B cell (primary cell): ENCODE results near the gene MGAT5. TPM values are rescaled to one million over a fixed set of nuclear protein-coding genes. Genes with fewer than 3 reads are reported as not detected.

Experiments
- ATAC-seq: fragments of 200-7000 bp; cut with Tn5 transposase; one replicate; pipeline ENCODE4 v1.10.0; 2021; ENCODE audit warnings: low read depth, mild to moderate bottlenecking, moderate number of reproducible peaks, moderate library complexity
- CTCF ChIA-PET: fragments of 350-600 bp; sonication (Branson Sonifier 250); formaldehyde crosslinking; loops from one replicate; lab custom pipeline; 2021; ENCODE audit warnings: antibody characterized with exemption, inconsistent platforms; lab: Charles Lee
- POLR2A ChIA-PET: fragments of 350-600 bp; sonication (Branson Sonifier 250); formaldehyde crosslinking; loops from one replicate; lab custom pipeline; 2021; ENCODE audit warnings: antibody characterized with exemption; lab: Charles Lee
- DNase-seq: peaks from one replicate; pipeline ENCODE4 v3.0.0; 2013
- H2AFZ ChIP-seq: 2 replicates; pipeline ENCODE4 v1.6.1; 2012; ENCODE audit warnings: mild to moderate bottlenecking, low read depth, low read length; ENCODE audit not compliant: insufficient read depth, poor library complexity, severe bottlenecking
- H3K27ac ChIP-seq, 2 donors: 1 replicate in 1 of 2; 2 replicates in 1 of 2; pipeline ENCODE4 v1.5.1; 2012 to 2013; ENCODE audit warnings: low read length in 2 of 2, mild to moderate bottlenecking in 2 of 2, moderate library complexity in 1 of 2
- H3K27me3 ChIP-seq, 4 experiments: fragments of 200-600 bp in 1 of 4; sonication (generic) in 1 of 4; replicated peaks in 1 of 4; 1 replicate in 2 of 4; 2 replicates in 2 of 4; pipeline versions ENCODE4 v1.6.1 to v1.7.0; 2013 to 2016; ENCODE audit warnings: low read length in 3 of 4, mild to moderate bottlenecking in 2 of 4, mixed read lengths in 1 of 4, moderate library complexity in 1 of 4; ENCODE audit not compliant: insufficient read depth in 4 of 4, control insufficient read depth in 3 of 4; ENCODE audit errors: control extremely low read depth in 1 of 4
- H3K36me3 ChIP-seq, 2 experiments: replicated peaks in 1 of 2; 1 replicate in 1 of 2; 2 replicates in 1 of 2; pipeline versions ENCODE4 v1.6.1 to v1.7.1; 2013; ENCODE audit warnings: low read length in 1 of 2; ENCODE audit not compliant: insufficient read depth in 2 of 2, control insufficient read depth in 1 of 2; ENCODE audit errors: control extremely low read depth in 1 of 2, extremely low read depth in 1 of 2
- H3K4me1 ChIP-seq, 2 donors: fragments of 200-600 bp in 1 of 2; sonication (generic) in 1 of 2; 1 replicate in 1 of 2; 2 replicates in 1 of 2; pipeline versions ENCODE4 v1.5.1 to v1.6.1; 2013 to 2017; ENCODE audit warnings: low read length in 2 of 2; ENCODE audit not compliant: control insufficient read depth in 2 of 2, insufficient read depth in 2 of 2
- H3K4me2 ChIP-seq: replicated peaks from 2 replicates; pipeline ENCODE3; 2012; ENCODE audit warnings: mild to moderate bottlenecking, low read depth, low read length; ENCODE audit not compliant: poor library complexity, severe bottlenecking
- H3K4me3 ChIP-seq, 5 experiments: fragments of 200-600 bp in 1 of 5; sonication (generic) in 1 of 5; 1 replicate in 3 of 5; 2 replicates in 2 of 5; pipeline versions ENCODE4 v1.5.1 to v1.7.0; 2011 to 2016; ENCODE audit warnings: low read length in 4 of 5, mild to moderate bottlenecking in 4 of 5, low read depth in 2 of 5, control low read depth in 1 of 5, moderate library complexity in 1 of 5; ENCODE audit not compliant: insufficient read depth in 1 of 5; ENCODE audit errors: control extremely low read depth in 1 of 5, extremely low read depth in 1 of 5
- H3K79me2 ChIP-seq: fragments of 200-600 bp; sonication (generic); one replicate; pipeline ENCODE4 v1.6.0; 2016; ENCODE audit warnings: low read length; ENCODE audit not compliant: control insufficient read depth, insufficient read depth
- H3K9ac ChIP-seq: fragments of 200-600 bp; sonication (generic); 2 replicates; pipeline ENCODE4 v1.6.1; 2017; ENCODE audit warnings: mild to moderate bottlenecking, low read length, moderate library complexity
- H3K9me3 ChIP-seq, 3 donors: one replicate each; pipeline versions ENCODE4 v1.6.1 to v1.7.1; 2013; ENCODE audit warnings: low read length in 2 of 3; ENCODE audit not compliant: control insufficient read depth in 2 of 3, insufficient read depth in 1 of 3; ENCODE audit errors: control extremely low read depth in 1 of 3
- H4K20me1 ChIP-seq: 2 replicates; pipeline ENCODE4 v1.6.0; 2012; ENCODE audit warnings: mild to moderate bottlenecking, low read length; ENCODE audit not compliant: insufficient read depth, control insufficient read depth, poor library complexity, severe bottlenecking
- H3K27ac Mint-ChIP-seq: one replicate; pipeline ENCODE4 v1.8.0; 2021; ENCODE audit warnings: mixed read lengths
- H3K27me3 Mint-ChIP-seq: one replicate; pipeline ENCODE4 v1.8.0; 2021; ENCODE audit warnings: mixed read lengths
- H3K4me1 Mint-ChIP-seq: one replicate; pipeline ENCODE4 v1.8.0; 2021; ENCODE audit warnings: mixed read lengths
- H3K4me3 Mint-ChIP-seq: one replicate; pipeline ENCODE4 v1.8.0; 2021; ENCODE audit warnings: mixed read lengths
- H3K9me3 Mint-ChIP-seq: one replicate; pipeline ENCODE4 v1.8.0; 2022; ENCODE audit warnings: mixed read lengths; ENCODE audit not compliant: insufficient read depth
- EZH2 ChIP-seq: IDR thresholded peaks from 2 replicates; pipeline ENCODE4 v1.6.1; 2012; ENCODE audit warnings: borderline replicate concordance, low read depth, mild to moderate bottlenecking, moderate library complexity, low read length; ENCODE audit not compliant: insufficient read depth, poor library complexity, severe bottlenecking
- WGBS: methylation state at CpG from one replicate; pipeline ENCODE4 v1.1.5; 2013; ENCODE audit warnings: missing lambda C conversion rate; ENCODE audit not compliant: insufficient coverage; 5-methylcytosine and 5-hydroxymethylcytosine counted together
- intact Hi-C: fragments of 100-400 bp; cut with micrococcal nuclease; formaldehyde crosslinking; loops from one replicate; pipeline ENCODE4 v1.10.0; 2022
- polyA plus RNA-seq: library from polyadenylated mRNA; depleted of rRNA; stranded (reverse); fragments of >200 nt; gene quantifications from 2 replicates; pipeline ENCODE4 v1.2.3, GENCODE V29; 2012
- total RNA-seq, 2 donors: library from RNA; stranded (reverse); fragments of 120-200 nt in 1 of 2; gene quantifications; 1 replicate in 1 of 2; 2 replicates in 1 of 2; pipeline versions ENCODE4 v1.2.3 to v1.2.4, GENCODE V29; 2013 to 2022
- TF ChIP-seq, protein P1 (sequence below): fragments of 200-600 bp; IDR thresholded peaks from one replicate; pipeline ENCODE4 v1.8.0; 2022; ENCODE audit warnings: antibody characterized with exemption, mild to moderate bottlenecking

MGAT5 gene
- total and polyA plus RNA-seq, 2 donors (not counting 1 experiment from before 2014, with no cell fraction given): 27.2 to 184 TPM

DNA sequence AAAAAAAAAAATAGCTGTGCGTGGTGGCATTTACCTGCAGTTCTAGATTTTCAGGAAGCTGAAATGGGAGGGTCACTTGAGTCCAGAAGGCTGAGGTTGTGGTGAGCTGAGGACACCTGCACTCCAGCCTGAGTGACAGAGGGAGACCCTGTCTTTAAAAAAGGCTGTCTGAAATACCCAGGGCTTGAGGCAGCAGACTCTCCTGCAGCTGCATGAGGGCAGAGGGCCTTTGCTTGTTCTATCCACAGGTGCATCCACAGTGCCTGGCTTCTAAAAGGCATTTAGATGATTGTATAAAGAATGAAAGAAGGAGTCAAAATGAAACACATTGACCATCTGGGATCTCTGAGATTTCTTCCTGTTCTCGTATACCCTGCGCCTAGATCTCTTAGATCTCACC lies 152.9 kb downstream of the MGAT5 start:
- H3K27me3 Mint-ChIP-seq: no peaks in the 10 kb centered on the region
- POLR2A ChIA-PET: no interaction called here
- DNase-seq: no peak
- ATAC-seq: no peak
- Histone ChIP-seq H3K4me1 (peaks cover 39 to 46% of the 10 kb centered on the region in 2 donors), H3K9me3 (no peaks in the 10 kb centered on the region), H3K36me3 (peaks cover 0 to 55% of the 10 kb centered on the region in 2 experiments), H2AFZ (no peak overlapping the region), H3K4me2 (no peak overlapping the region), H3K27ac (peak overlapping the region in 1 of 2 donors; percentile 61), H4K20me1 (peaks cover 18% of the 10 kb centered on the region), H3K79me2 (peaks cover 33% of the 10 kb centered on the region), H3K27me3 (no peaks in the 10 kb centered on the region), H3K9ac (no peak overlapping the region), H3K4me3 (no peak overlapping the region)
- intact Hi-C loops: no loop called here
- H3K9me3 Mint-ChIP-seq: no peaks in the 10 kb centered on the region
- H3K4me1 Mint-ChIP-seq: peaks cover 54% of the 10 kb centered on the region
- H3K4me3 Mint-ChIP-seq: no peak overlapping the region
- TF ChIP-seq EZH2: no peak
- TF ChIP-seq, protein P1, sequence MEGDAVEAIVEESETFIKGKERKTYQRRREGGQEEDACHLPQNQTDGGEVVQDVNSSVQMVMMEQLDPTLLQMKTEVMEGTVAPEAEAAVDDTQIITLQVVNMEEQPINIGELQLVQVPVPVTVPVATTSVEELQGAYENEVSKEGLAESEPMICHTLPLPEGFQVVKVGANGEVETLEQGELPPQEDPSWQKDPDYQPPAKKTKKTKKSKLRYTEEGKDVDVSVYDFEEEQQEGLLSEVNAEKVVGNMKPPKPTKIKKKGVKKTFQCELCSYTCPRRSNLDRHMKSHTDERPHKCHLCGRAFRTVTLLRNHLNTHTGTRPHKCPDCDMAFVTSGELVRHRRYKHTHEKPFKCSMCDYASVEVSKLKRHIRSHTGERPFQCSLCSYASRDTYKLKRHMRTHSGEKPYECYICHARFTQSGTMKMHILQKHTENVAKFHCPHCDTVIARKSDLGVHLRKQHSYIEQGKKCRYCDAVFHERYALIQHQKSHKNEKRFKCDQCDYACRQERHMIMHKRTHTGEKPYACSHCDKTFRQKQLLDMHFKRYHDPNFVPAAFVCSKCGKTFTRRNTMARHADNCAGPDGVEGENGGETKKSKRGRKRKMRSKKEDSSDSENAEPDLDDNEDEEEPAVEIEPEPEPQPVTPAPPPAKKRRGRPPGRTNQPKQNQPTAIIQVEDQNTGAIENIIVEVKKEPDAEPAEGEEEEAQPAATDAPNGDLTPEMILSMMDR: no peak
- 54% methylated on average over 3 of the region's 3 CpGs for WGBS
- CTCF ChIA-PET: interaction anchor here (0.8 to 1.6 kb wide), 6 partner anchors 10 to 522 kb away, joined by 3 to 7 read pairs (median 3); no protein-coding TSS in a partner anchor
- peak overlapping the region; percentile 79 for H3K27ac Mint-ChIP-seq

DNA sequence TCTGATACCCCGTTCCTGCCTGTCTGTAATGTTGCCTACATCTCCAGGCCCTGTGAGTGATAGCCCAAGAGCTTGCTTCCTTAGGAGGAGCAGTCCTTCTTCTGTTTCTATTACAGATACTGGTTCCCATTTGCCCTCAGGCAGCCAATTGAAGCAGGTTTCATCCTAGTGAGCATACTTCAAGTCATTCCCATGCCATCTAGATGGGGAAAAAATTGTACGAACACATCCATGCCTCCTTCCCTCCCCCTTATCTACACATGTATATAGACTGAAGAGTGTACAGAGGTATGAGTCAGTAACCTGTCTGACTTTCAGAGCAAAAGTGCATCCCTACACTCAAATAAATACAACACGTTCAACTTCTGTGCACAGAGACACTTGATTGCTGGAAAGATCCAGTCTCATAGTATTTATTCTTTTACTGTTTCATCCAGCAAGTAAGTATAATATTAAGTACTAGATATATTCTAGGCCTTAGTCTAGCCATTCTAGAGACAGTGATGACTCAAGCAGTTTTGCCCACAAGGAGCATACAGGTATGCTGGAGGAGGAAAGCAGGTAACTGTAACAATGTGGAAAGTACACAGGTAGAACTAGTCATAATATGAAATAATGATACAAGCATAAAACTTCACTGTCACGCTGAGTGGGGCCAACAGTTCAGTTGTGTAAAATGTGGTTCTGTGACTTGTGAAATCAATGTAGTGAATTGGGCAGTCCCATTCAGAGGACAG lies 153.4 kb downstream of the MGAT5 start:
- no peaks in the 10 kb centered on the region for H3K9me3 Mint-ChIP-seq
- H3K27me3 Mint-ChIP-seq: no peaks in the 10 kb centered on the region
- H3K4me1 Mint-ChIP-seq: peaks cover 60% of the 10 kb centered on the region
- no peak for ATAC-seq
- peak overlapping the region in 1 of 2 donors; percentile 74 for H3K27ac ChIP-seq
- no peak overlapping the region for H3K9ac ChIP-seq
- CTCF ChIA-PET: interaction anchor here (0.8 to 1.6 kb wide), 5 partner anchors 11 to 523 kb away, joined by 3 to 7 read pairs (median 3); no protein-coding TSS in a partner anchor
- H3K4me1 ChIP-seq: peaks cover 44 to 52% of the 10 kb centered on the region in 2 donors
- no peak overlapping the region for H3K4me3 Mint-ChIP-seq
- H3K4me2 ChIP-seq: no peak overlapping the region
- H3K27me3 ChIP-seq: no peaks in the 10 kb centered on the region
- peak overlapping the region; percentile 79 for H3K27ac Mint-ChIP-seq
- POLR2A ChIA-PET: no interaction called here
- peaks cover 20% of the 10 kb centered on the region for H4K20me1 ChIP-seq
- H3K36me3 ChIP-seq: peaks cover 0 to 55% of the 10 kb centered on the region in 2 experiments
- TF ChIP-seq, protein P1: no peak
- TF ChIP-seq EZH2: no peak
- H3K79me2 ChIP-seq: peaks cover 36% of the 10 kb centered on the region
- no peak for DNase-seq
- H2AFZ ChIP-seq: no peak overlapping the region
- intact Hi-C loops: no loop called here
- H3K9me3 ChIP-seq: no peaks in the 10 kb centered on the region
- WGBS: 100% methylated on average over 1 of the region's 4 CpGs
- no peak overlapping the region for H3K4me3 ChIP-seq
